Tibial nerve (tissue), 4 donors: Measurements from ENCODE around the gene AK4. TPM values are rescaled to one million over a fixed set of nuclear protein-coding genes. Genes with fewer than 3 reads are reported as not detected.

Experiments used
- DNase-seq, 2 donors: peaks; one replicate each; pipeline ENCODE4 v3.0.0-alpha.2; 2019; ENCODE audit warnings: low spot score in 2 of 2
- H3K27ac ChIP-seq, 4 donors: fragments of 200-600 bp; sonication (generic) in 3 of 4; one replicate each; pipeline ENCODE4 v1.5.1; 2017 to 2019; ENCODE audit warnings: mild to moderate bottlenecking in 1 of 4
- H3K27me3 ChIP-seq, 2 donors: fragments of 200-600 bp; sonication (generic) in 1 of 2; one replicate each; pipeline versions ENCODE4 v1.5.1 to v1.6.0; 2017 to 2019
- H3K36me3 ChIP-seq, 3 donors: fragments of 200-600 bp; sonication (generic); one replicate each; pipeline ENCODE4 v1.5.1; 2018 to 2019
- H3K4me1 ChIP-seq, 4 donors: fragments of 200-600 bp; sonication (generic) in 3 of 4; one replicate each; pipeline ENCODE4 v1.5.1; 2017 to 2019
- H3K4me3 ChIP-seq, 4 donors: fragments of 200-600 bp; sonication (generic) in 3 of 4; one replicate each; pipeline ENCODE4 v1.5.1; 2017 to 2019; ENCODE audit warnings: mild to moderate bottlenecking in 1 of 4, moderate library complexity in 1 of 4
- H3K9me3 ChIP-seq, 4 donors: fragments of 200-600 bp; sonication (generic) in 3 of 4; one replicate each; pipeline ENCODE4 v1.5.1; 2017 to 2019
- EP300 ChIP-seq, 2 donors: sonication (generic); formaldehyde crosslinking; IDR thresholded peaks; one replicate each; pipeline ENCODE4 v1.6.1; 2017; ENCODE audit warnings: antibody characterized with exemption in 2 of 2, mild to moderate bottlenecking in 1 of 2
- POLR2A ChIP-seq, 2 donors: fragments of 450-650 bp; IDR thresholded peaks; one replicate each; pipeline ENCODE4 v1.6.1; 2017; ENCODE audit warnings: antibody characterized with exemption in 2 of 2, mild to moderate bottlenecking in 2 of 2, moderate library complexity in 2 of 2
- WGBS, 2 donors: methylation state at CpG; one replicate each; pipeline ENCODE4 v1.1.5; 2018; 5-methylcytosine and 5-hydroxymethylcytosine counted together
- total RNA-seq, 4 donors: library from RNA; depleted of rRNA; stranded (reverse); fragments of >200 nt; gene quantifications; one replicate each; pipeline ENCODE4 v1.1.0, GENCODE V29; 2016
- TF ChIP-seq, protein P1 (sequence below), 5 experiments: fragments of 200-600 bp in 3 of 5; fragments of 450-650 bp in 2 of 5; sonication (generic) in 3 of 5; IDR thresholded peaks; one replicate each; pipeline ENCODE4 v1.5.1; 2016 to 2019; ENCODE audit warnings: antibody characterized with exemption in 5 of 5, mild to moderate bottlenecking in 3 of 5, moderate library complexity in 2 of 5

Gene AK4
- total RNA-seq, 4 donors from 2014 or later, result 16.1 to 24.9 (median 19.5) TPM

- Histone ChIP-seq H3K4me3 (no peak overlapping the region), H3K27me3 (no peaks in the 10 kb centered on the region), H3K9me3 (no peaks in the 10 kb centered on the region), H3K36me3 (no peaks in the 10 kb centered on the region), H3K27ac (no peak overlapping the region), H3K4me1 (no peaks in the 10 kb centered on the region)
- TF ChIP-seq, protein P1, sequence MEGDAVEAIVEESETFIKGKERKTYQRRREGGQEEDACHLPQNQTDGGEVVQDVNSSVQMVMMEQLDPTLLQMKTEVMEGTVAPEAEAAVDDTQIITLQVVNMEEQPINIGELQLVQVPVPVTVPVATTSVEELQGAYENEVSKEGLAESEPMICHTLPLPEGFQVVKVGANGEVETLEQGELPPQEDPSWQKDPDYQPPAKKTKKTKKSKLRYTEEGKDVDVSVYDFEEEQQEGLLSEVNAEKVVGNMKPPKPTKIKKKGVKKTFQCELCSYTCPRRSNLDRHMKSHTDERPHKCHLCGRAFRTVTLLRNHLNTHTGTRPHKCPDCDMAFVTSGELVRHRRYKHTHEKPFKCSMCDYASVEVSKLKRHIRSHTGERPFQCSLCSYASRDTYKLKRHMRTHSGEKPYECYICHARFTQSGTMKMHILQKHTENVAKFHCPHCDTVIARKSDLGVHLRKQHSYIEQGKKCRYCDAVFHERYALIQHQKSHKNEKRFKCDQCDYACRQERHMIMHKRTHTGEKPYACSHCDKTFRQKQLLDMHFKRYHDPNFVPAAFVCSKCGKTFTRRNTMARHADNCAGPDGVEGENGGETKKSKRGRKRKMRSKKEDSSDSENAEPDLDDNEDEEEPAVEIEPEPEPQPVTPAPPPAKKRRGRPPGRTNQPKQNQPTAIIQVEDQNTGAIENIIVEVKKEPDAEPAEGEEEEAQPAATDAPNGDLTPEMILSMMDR (IDR thresholded peaks at IDR 0.05), result no peak
- no peak for TF ChIP-seq EP300 (IDR thresholded peaks at IDR 0.05)
- TF ChIP-seq POLR2A (IDR thresholded peaks at IDR 0.05), result no peak
- 96 to 97% methylated on average over 5 of the region's 5 CpGs for WGBS, 2 donors
- DNase-seq, result no peak
Measured at GRCh38 chr1:65229201-65229600, 81.2 kb downstream of the AK4 start.

- Histone ChIP-seq H3K4me3 (no peak overlapping the region), H3K9me3 (no peaks in the 10 kb centered on the region), H3K36me3 (no peaks in the 10 kb centered on the region), H3K27me3 (no peaks in the 10 kb centered on the region), H3K27ac (no peak overlapping the region), H3K4me1 (no peaks in the 10 kb centered on the region)
- TF ChIP-seq POLR2A (IDR thresholded peaks at IDR 0.05) (no peak), EP300 (IDR thresholded peaks at IDR 0.05) (no peak)
- TF ChIP-seq, protein P1 (IDR thresholded peaks at IDR 0.05), result no peak
- WGBS, 2 donors, result 93 to 95% methylated on average over 5 of the region's 5 CpGs
- DNase-seq, result no peak
Measured at GRCh38 chr1:65229754-65230339, 81.8 kb downstream of the AK4 start.

DNA sequence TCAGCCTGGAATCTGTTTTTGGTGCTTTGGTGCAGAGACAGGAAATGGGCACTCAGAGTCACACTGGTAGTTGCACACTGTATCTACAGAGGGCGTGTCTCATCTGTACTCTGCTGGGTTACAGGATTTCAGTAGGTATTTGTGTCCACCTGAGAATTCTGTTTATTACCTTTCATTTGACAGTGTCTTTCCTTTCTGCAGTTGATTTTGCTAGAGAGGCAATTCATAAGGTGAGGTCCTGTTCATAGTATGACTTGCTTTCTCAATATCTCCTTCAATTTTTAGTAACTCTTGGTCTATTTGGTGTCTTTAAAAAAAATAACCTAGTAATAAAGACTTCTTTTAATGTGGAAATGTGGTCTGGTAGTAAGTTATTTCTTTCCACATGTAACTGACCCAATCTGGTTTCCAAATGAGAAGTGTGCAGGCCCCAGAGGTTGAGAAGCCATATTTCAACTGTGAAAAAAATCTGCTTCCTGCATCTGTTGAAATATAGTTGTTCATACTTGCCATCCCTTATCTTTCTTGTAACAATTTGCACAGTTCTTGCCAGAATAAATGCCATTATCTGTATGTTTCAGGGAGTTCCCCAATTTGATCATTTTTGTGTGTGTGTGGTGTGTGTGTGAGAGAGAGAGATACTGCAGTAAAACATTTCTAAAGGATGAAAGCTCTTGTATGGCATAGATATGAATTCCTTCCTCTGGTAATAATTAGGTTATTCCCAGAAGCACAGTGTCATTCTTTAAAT, 82.9 kb downstream of the AK4 start:
- Histone ChIP-seq H3K36me3 (no peaks in the 10 kb centered on the region), H3K27ac (no peak overlapping the region), H3K4me1 (no peaks in the 10 kb centered on the region), H3K9me3 (peaks cover 0 to 2% (median 0%) of the 10 kb centered on the region in 4 donors), H3K27me3 (no peaks in the 10 kb centered on the region), H3K4me3 (no peak overlapping the region)
- DNase-seq, result no peak
- 79 to 80% methylated on average over 1 of the region's 1 CpG for WGBS, 2 donors
- no peak for TF ChIP-seq POLR2A (IDR thresholded peaks at IDR 0.05)
- TF ChIP-seq, protein P1 (IDR thresholded peaks at IDR 0.05), result no peak
- TF ChIP-seq EP300 (IDR thresholded peaks at IDR 0.05), result no peak

- Histone ChIP-seq H3K4me1 (no peaks in the 10 kb centered on the region), H3K4me3 (no peak overlapping the region), H3K9me3 (peaks cover 0 to 11% (median 0%) of the 10 kb centered on the region in 4 donors), H3K27ac (no peak overlapping the region), H3K36me3 (no peaks in the 10 kb centered on the region), H3K27me3 (no peaks in the 10 kb centered on the region)
- no peak for DNase-seq
- TF ChIP-seq EP300 (IDR thresholded peaks at IDR 0.05), result no peak
- TF ChIP-seq, protein P1 (IDR thresholded peaks at IDR 0.05), result no peak
- TF ChIP-seq POLR2A (IDR thresholded peaks at IDR 0.05), result no peak
- 57 to 58% methylated on average over 4 of the region's 4 CpGs for WGBS, 2 donors
Measured at GRCh38 chr1:65231718-65232330, 83.8 kb downstream of the AK4 start.

GRCh38 chr1:65232461-65232990, 84.5 kb downstream of the AK4 start:
- WGBS, 2 donors, result 65 to 67% methylated on average over 4 of the region's 4 CpGs
- H3K4me3 ChIP-seq, result no peak overlapping the region
- H3K27me3 ChIP-seq, result no peaks in the 10 kb centered on the region
- TF ChIP-seq EP300 (IDR thresholded peaks at IDR 0.05) (no peak), POLR2A (IDR thresholded peaks at IDR 0.05) (no peak)
- TF ChIP-seq, protein P1 (IDR thresholded peaks at IDR 0.05), result no peak
- H3K9me3 ChIP-seq, result peaks cover 0 to 16% (median 0%) of the 10 kb centered on the region in 4 donors
- H3K36me3 ChIP-seq, result no peaks in the 10 kb centered on the region
- no peak for DNase-seq
- no peaks in the 10 kb centered on the region for H3K4me1 ChIP-seq
- no peak overlapping the region for H3K27ac ChIP-seq
